Spleen (tissue), 7 donors: ENCODE results near the gene DPH2.

Experiments used
- POLR2A ChIP-seq, 3 donors: fragments of 450-650 bp; IDR thresholded peaks; one replicate each; pipeline ENCODE4 v1.5.1; 2017; ENCODE audit warnings: antibody characterized with exemption in 3 of 3, mild to moderate bottlenecking in 1 of 3
- POLR2AphosphoS5 ChIP-seq, 3 donors: sonication (generic); formaldehyde crosslinking; IDR thresholded peaks; one replicate each; pipeline ENCODE4 v1.5.1; 2017; ENCODE audit warnings: antibody characterized with exemption in 3 of 3
- TF ChIP-seq, protein P1 (sequence below), 11 experiments: fragments of 200-600 bp in 7 of 11; fragments of 450-650 bp in 4 of 11; sonication (generic) in 4 of 11; IDR thresholded peaks in 8 of 11; conservative IDR thresholded peaks in 3 of 11; 1 replicate in 7 of 11; 2 replicates in 4 of 11; pipeline versions ENCODE4 v1.4.0 to v1.8.0; 2016 to 2021; ENCODE audit warnings: antibody characterized with exemption in 11 of 11, inconsistent platforms in 4 of 11, mild to moderate bottlenecking in 1 of 11
- donor health status: DM: no; HTN: no; CAD: no; lungs with moderate emphysema.
- donor health status: DM: no; HTN: no; CAD: no.
- donor health status: DM: no; HTN: no; CAD: no.

DNA sequence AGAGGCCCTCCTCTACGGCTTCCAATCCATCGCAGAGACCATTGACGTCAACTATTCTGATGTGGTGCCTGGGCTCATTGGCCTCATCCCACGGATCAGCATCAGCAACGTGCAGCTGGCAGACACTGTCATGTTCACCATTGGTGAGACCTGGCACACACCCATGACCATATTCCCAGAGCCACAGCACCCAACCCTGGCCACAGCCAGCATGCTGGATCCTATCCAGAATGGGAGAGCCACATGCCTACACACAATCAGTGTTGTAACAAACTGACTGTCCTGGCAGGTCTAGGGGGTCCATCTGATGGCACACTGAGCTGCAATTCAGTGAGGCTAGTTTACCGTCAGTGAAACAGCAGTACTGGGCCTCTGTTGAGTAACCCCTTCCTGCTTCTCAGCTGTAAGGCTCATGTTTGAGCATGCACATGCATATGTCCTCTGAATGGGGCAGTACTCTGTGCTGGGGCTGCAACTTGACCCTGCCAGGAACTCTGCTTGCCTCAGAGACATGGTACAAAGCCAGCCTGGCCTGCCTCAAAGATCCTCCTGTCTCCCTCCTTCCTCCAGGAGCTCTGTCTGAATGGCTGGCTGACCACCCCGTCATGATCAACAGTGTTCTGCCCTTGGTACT is 12.3 kb upstream of the DPH2 start:
- TF ChIP-seq, protein P1, sequence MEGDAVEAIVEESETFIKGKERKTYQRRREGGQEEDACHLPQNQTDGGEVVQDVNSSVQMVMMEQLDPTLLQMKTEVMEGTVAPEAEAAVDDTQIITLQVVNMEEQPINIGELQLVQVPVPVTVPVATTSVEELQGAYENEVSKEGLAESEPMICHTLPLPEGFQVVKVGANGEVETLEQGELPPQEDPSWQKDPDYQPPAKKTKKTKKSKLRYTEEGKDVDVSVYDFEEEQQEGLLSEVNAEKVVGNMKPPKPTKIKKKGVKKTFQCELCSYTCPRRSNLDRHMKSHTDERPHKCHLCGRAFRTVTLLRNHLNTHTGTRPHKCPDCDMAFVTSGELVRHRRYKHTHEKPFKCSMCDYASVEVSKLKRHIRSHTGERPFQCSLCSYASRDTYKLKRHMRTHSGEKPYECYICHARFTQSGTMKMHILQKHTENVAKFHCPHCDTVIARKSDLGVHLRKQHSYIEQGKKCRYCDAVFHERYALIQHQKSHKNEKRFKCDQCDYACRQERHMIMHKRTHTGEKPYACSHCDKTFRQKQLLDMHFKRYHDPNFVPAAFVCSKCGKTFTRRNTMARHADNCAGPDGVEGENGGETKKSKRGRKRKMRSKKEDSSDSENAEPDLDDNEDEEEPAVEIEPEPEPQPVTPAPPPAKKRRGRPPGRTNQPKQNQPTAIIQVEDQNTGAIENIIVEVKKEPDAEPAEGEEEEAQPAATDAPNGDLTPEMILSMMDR (IDR thresholded peaks at IDR 0.05 in 8 of 11, conservative IDR thresholded peaks at IDR 0.05 in 3 of 11): no peak
- TF ChIP-seq POLR2A (IDR thresholded peaks at IDR 0.05): no peak
- no peak for TF ChIP-seq POLR2AphosphoS5 (IDR thresholded peaks at IDR 0.05)
